ENCODE measurements around the gene TRIM2. TPM values are rescaled to one million over a fixed set of nuclear protein-coding genes. Genes with fewer than 3 reads are reported as not detected.

The TRIM2 gene
- total RNA-seq, 2 donors from 2014 or later, result 1.3 to 1.4 TPM

GRCh38 chr4:153384160-153384559 lies 179.9 kb downstream of the TRIM2 start:
- DNase-seq (no peak), ATAC-seq (replicated peaks in 1 of 2) (no peak)
- H3K9me3 Mint-ChIP-seq, result no peaks in the 10 kb centered on the region
- H3K27me3 Mint-ChIP-seq (ENCODE audit: low read depth), result no peaks in the 10 kb centered on the region
- no peaks in the 10 kb centered on the region for H3K4me1 Mint-ChIP-seq (ENCODE audit: low read depth)
- H3K4me3 Mint-ChIP-seq, result no peak overlapping the region
- peaks cover 0 to 7% of the 10 kb centered on the region in 2 donors for H3K36me3 Mint-ChIP-seq (ENCODE audit: insufficient read depth in 2 of 2)
- no peak overlapping the region for H3K27ac Mint-ChIP-seq

GRCh38 chr4:153385784-153386183 lies 181.5 kb downstream of the TRIM2 start:
- no peak overlapping the region for H3K4me3 Mint-ChIP-seq
- no peaks in the 10 kb centered on the region for H3K9me3 Mint-ChIP-seq
- no peak for ATAC-seq (replicated peaks in 1 of 2)
- no peaks in the 10 kb centered on the region for H3K27me3 Mint-ChIP-seq (ENCODE audit: low read depth)
- no peak for DNase-seq
- H3K4me1 Mint-ChIP-seq (ENCODE audit: low read depth), result no peaks in the 10 kb centered on the region
- H3K36me3 Mint-ChIP-seq (ENCODE audit: insufficient read depth in 2 of 2), result peaks cover 0 to 6% of the 10 kb centered on the region in 2 donors
- H3K27ac Mint-ChIP-seq, result no peak overlapping the region

- Mint-ChIP-seq H3K27me3 (ENCODE audit: low read depth) (no peaks in the 10 kb centered on the region), H3K4me3 (no peak overlapping the region), H3K4me1 (ENCODE audit: low read depth) (no peaks in the 10 kb centered on the region), H3K36me3 (ENCODE audit: insufficient read depth in 2 of 2) (peaks cover 0 to 5% of the 10 kb centered on the region in 2 donors), H3K27ac (no peak overlapping the region), H3K9me3 (no peaks in the 10 kb centered on the region)
- no peak for DNase-seq
- no peak for ATAC-seq (replicated peaks in 1 of 2)
These were observed 183.7 kb downstream of the TRIM2 start for GRCh38 chr4:153387981-153388380.

Other genes with a start within 250 kb of the TRIM2 start
- gene MND1, start 140.2 kb downstream of the TRIM2 start, total RNA-seq, result 10 to 100 TPM; 29.8 to 38.4 TPM